Endothelial cell of umbilical vein (primary cell): ENCODE data around the gene RNF11. TPM values are rescaled to one million over a fixed set of nuclear protein-coding genes. Genes with fewer than 3 reads are reported as not detected.

ENCODE experiments used
- BruUV-seq: library from RNA; stranded (reverse); fragments of 400-500 nt; replicated peaks from 2 replicates; lab custom pipeline; 2021; lab: Mats Ljungman, UMichigan
- CTCF ChIA-PET: fragments of 300-600, 350-600 bp; sonication (Branson Sonifier 250); formaldehyde crosslinking; loops from one replicate; lab custom pipeline; 2021; ENCODE audit warnings: antibody characterized with exemption, inconsistent platforms; lab: Charles Lee
- POLR2A ChIA-PET: fragments of 300-600, 350-600 bp; sonication (Branson Sonifier 250); formaldehyde crosslinking; loops from one replicate; lab custom pipeline; 2021; ENCODE audit warnings: antibody characterized with exemption, inconsistent platforms; lab: Charles Lee
- DNase-seq: peaks from one replicate; pipeline ENCODE4 v3.0.0-alpha.2; 2011; ENCODE audit warnings: low read depth, low spot score
- FAIRE-seq: peaks from 2 replicates; lab custom pipeline; 2011; peaks lifted over from hg19 to GRCh38; lab: Jason Lieb, UNC
- H2AFZ ChIP-seq: 2 replicates; pipeline ENCODE4 v1.6.0; 2012; ENCODE audit warnings: low read depth, low read length, control low read depth, inconsistent platforms
- H3K27ac ChIP-seq: 2 replicates; pipeline ENCODE4 v1.5.1; 2011; ENCODE audit warnings: low read depth, mild to moderate bottlenecking, control low read depth, low read length, moderate library complexity; ENCODE audit not compliant: insufficient read depth
- H3K27me3 ChIP-seq, 2 experiments: 2 replicates each; pipeline versions ENCODE4 v1.6.0 to v1.6.1; 2011; ENCODE audit warnings: low read length in 2 of 2, mixed read lengths in 1 of 2; ENCODE audit not compliant: control insufficient read depth in 2 of 2, insufficient read depth in 2 of 2
- H3K36me3 ChIP-seq, 2 experiments: 2 replicates in 1 of 2; 3 replicates in 1 of 2; pipeline ENCODE4 v1.5.1; 2011; ENCODE audit warnings: low read length in 2 of 2, mild to moderate bottlenecking in 1 of 2, moderate library complexity in 1 of 2; ENCODE audit not compliant: control insufficient read depth in 2 of 2, insufficient read depth in 2 of 2; ENCODE audit errors: extremely low read depth in 1 of 2
- H3K4me1 ChIP-seq: 3 replicates; pipeline ENCODE4 v1.5.1; 2011; ENCODE audit warnings: mild to moderate bottlenecking, low read length; ENCODE audit not compliant: control insufficient read depth, insufficient read depth; ENCODE audit errors: extremely low read depth
- H3K4me2 ChIP-seq: 2 replicates; pipeline ENCODE4 v1.6.1; 2011; ENCODE audit warnings: low read length, control low read depth, mixed read lengths; ENCODE audit not compliant: insufficient read depth
- H3K4me3 ChIP-seq, 3 experiments: fragments of 200-600 bp in 1 of 3; sonication (generic), shearing (Covaris generic) in 1 of 3; replicated peaks in 1 of 3; 2 replicates each; pipeline ENCODE4 v1.5.1; 2011 to 2016; ENCODE audit warnings: control low read depth in 3 of 3, low read length in 3 of 3, mild to moderate bottlenecking in 2 of 3, inconsistent platforms in 1 of 3, low read depth in 1 of 3, moderate library complexity in 1 of 3; ENCODE audit not compliant: insufficient read depth in 1 of 3
- H3K79me2 ChIP-seq: 2 replicates; pipeline ENCODE4 v1.6.0; 2012; ENCODE audit warnings: low read length, inconsistent platforms; ENCODE audit not compliant: control insufficient read depth, insufficient read depth
- H3K9ac ChIP-seq: replicated peaks from 2 replicates; pipeline ENCODE3; 2011; ENCODE audit warnings: low read length, control low read depth; ENCODE audit not compliant: insufficient read depth; ENCODE audit errors: extremely low read depth
- H3K9me1 ChIP-seq: replicated peaks from 3 replicates; pipeline ENCODE4 v1.6.0; 2011; ENCODE audit warnings: mild to moderate bottlenecking, low read length; ENCODE audit not compliant: control insufficient read depth, insufficient read depth; ENCODE audit errors: extremely low read depth
- H3K9me3 ChIP-seq: replicated peaks from 2 replicates; pipeline ENCODE4 v1.5.1; 2012; ENCODE audit warnings: low read length, inconsistent platforms; ENCODE audit not compliant: control insufficient read depth, insufficient read depth
- H4K20me1 ChIP-seq: replicated peaks from 2 replicates; pipeline ENCODE3; 2011; ENCODE audit warnings: mild to moderate bottlenecking, low read length; ENCODE audit not compliant: control insufficient read depth, insufficient read depth; ENCODE audit errors: extremely low read depth
- CTCF ChIP-seq, 2 donors: IDR thresholded peaks; 1 replicate in 1 of 2; 2 replicates in 1 of 2; pipeline ENCODE4 v1.5.1; 2011; ENCODE audit warnings: low read length in 2 of 2, mild to moderate bottlenecking in 2 of 2, moderate library complexity in 2 of 2, control low read depth in 1 of 2, inconsistent platforms in 1 of 2, low read depth in 1 of 2; ENCODE audit not compliant: insufficient read depth in 1 of 2; ENCODE audit errors: extremely low read depth in 1 of 2
- EZH2 ChIP-seq: IDR thresholded peaks from 2 replicates; pipeline ENCODE4 v1.6.1; 2012; ENCODE audit warnings: borderline replicate concordance, low read depth, mild to moderate bottlenecking, moderate library complexity, low read length, inconsistent platforms; ENCODE audit not compliant: severe bottlenecking
- FOS ChIP-seq: IDR thresholded peaks from 2 replicates; pipeline ENCODE4 v1.6.1; 2011; ENCODE audit warnings: mild to moderate bottlenecking, low read length, moderate library complexity, borderline replicate concordance; ENCODE audit not compliant: insufficient read depth
- GATA2 ChIP-seq: IDR thresholded peaks from 2 replicates; pipeline ENCODE4 v1.7.0; 2011; ENCODE audit warnings: low read depth, mild to moderate bottlenecking, moderate library complexity, mixed read lengths, low read length; ENCODE audit not compliant: insufficient read length, insufficient read depth
- JUN ChIP-seq: IDR thresholded peaks from 2 replicates; pipeline ENCODE4 v1.6.1; 2011; ENCODE audit warnings: borderline replicate concordance, low read depth; ENCODE audit not compliant: insufficient read length, insufficient read depth
- MAX ChIP-seq: IDR thresholded peaks from 2 replicates; pipeline ENCODE4 v1.6.1; 2011; ENCODE audit not compliant: insufficient read depth, insufficient read length
- MYC ChIP-seq: IDR thresholded peaks from one replicate; pipeline ENCODE4 v1.6.1; 2011; ENCODE audit warnings: mild to moderate bottlenecking, low read depth, low read length
- POLR2A ChIP-seq: IDR thresholded peaks from 2 replicates; pipeline ENCODE4 v1.6.1; 2012; ENCODE audit warnings: low read depth, mild to moderate bottlenecking, control low read depth, low read length
- POLR2AphosphoS5 ChIP-seq: IDR thresholded peaks from 2 replicates; pipeline ENCODE4 v1.6.1; 2012; ENCODE audit warnings: low read depth, mild to moderate bottlenecking, control low read depth, low read length, moderate library complexity; ENCODE audit not compliant: insufficient read depth
- dilution Hi-C: fragments of 300-500 bp; cut with MboI; formaldehyde crosslinking; loops from one replicate; pipeline ENCODE4 v1.15.0; 2019; ENCODE audit warnings: low sequenced_read_pairs; ENCODE audit not compliant: extremely low pct_ligation_motif_present
- intact Hi-C: fragments of 100-400 bp; cut with micrococcal nuclease; formaldehyde crosslinking; loops from one replicate; pipeline ENCODE4 v1.10.0; 2022
- polyA plus RNA-seq, 4 experiments: library from polyadenylated mRNA; depleted of rRNA in 3 of 4; stranded (reverse) in 3 of 4; unstranded in 1 of 4; fragments of >200 nt; gene quantifications; 2 replicates each; pipeline versions ENCODE4 v1.2.1 to v1.2.3, GENCODE V29; 2011 to 2012; ENCODE audit warnings: missing spikeins in 1 of 4
- total RNA-seq: library from RNA; stranded (reverse); gene quantifications from 2 replicates; pipeline ENCODE4 v1.2.3, GENCODE V29; 2021

Gene RNF11
- total and polyA plus RNA-seq, 2 donors (not counting 3 experiments of a cell fraction or from before 2014, with no cell fraction given), result 75.2 to 82.9 TPM

GRCh38 chr1:51284487-51284954 lies 48.4 kb downstream of the RNF11 start:
- Histone ChIP-seq H3K27me3 (no peaks in the 10 kb centered on the region), H2AFZ (no peak overlapping the region), H3K9ac (no peak overlapping the region), H3K36me3 (no peaks in the 10 kb centered on the region), H3K4me2 (no peak overlapping the region), H3K27ac (no peak overlapping the region), H4K20me1 (no peaks in the 10 kb centered on the region), H3K9me3 (no peaks in the 10 kb centered on the region), H3K4me3 (no peak overlapping the region), H3K79me2 (no peaks in the 10 kb centered on the region), H3K4me1 (peaks cover 10% of the 10 kb centered on the region), H3K9me1 (no peaks in the 10 kb centered on the region)
- TF ChIP-seq POLR2AphosphoS5 (peak; percentile 48), GATA2 (peak; percentile 75), MAX (no peak)
- FAIRE-seq (peak; percentile 86), DNase-seq (peak; percentile 94)
- ChIA-PET CTCF (no interaction called here), POLR2A (interaction anchor here (0.6 kb wide), 1 partner anchor 867 kb away, joined by 6 read pairs; no protein-coding TSS in a partner anchor)
- dilution Hi-C loops, result no loop called here
- intact Hi-C loops, result no loop called here
- no TSS peak for BruUV-seq

GRCh38 chr1:51285055-51285454 lies 49.0 kb downstream of the RNF11 start:
- ChIA-PET POLR2A (no interaction called here), CTCF (no interaction called here)
- Histone ChIP-seq H3K4me1 (peaks cover 10% of the 10 kb centered on the region), H3K4me2 (no peak overlapping the region), H3K36me3 (no peaks in the 10 kb centered on the region), H3K9ac (no peak overlapping the region), H3K27me3 (no peaks in the 10 kb centered on the region), H3K79me2 (no peaks in the 10 kb centered on the region), H3K9me3 (no peaks in the 10 kb centered on the region), H3K4me3 (no peak overlapping the region), H2AFZ (no peak overlapping the region), H3K9me1 (no peaks in the 10 kb centered on the region), H4K20me1 (no peaks in the 10 kb centered on the region), H3K27ac (no peak overlapping the region)
- no TSS peak for BruUV-seq
- dilution Hi-C loops (no loop called here), intact Hi-C loops (no loop called here)
- FAIRE-seq, result no peak
- no peak for TF ChIP-seq MYC
- TF ChIP-seq POLR2A, result no peak
- TF ChIP-seq MAX, result no peak
- TF ChIP-seq FOS, result no peak
- TF ChIP-seq GATA2, result no peak
- TF ChIP-seq EZH2, result no peak
- no peak for TF ChIP-seq CTCF (IDR thresholded peaks at IDR 0.05; ENCODE audit: extremely low read depth in 1 of 2, insufficient read depth in 1 of 2, low read depth in 1 of 2, low read length in 2 of 2)
- no peak for TF ChIP-seq JUN
- DNase-seq, result no peak
